Suppressor macrophage treated with lipopolysaccharide for 4 hours (primary cell): ENCODE data around the gene TMEM8B.

Source experiments
- DNase-seq: peaks from one replicate; pipeline ENCODE4 v3.0.0-alpha.2; 2020

The TMEM8B gene, protein sequence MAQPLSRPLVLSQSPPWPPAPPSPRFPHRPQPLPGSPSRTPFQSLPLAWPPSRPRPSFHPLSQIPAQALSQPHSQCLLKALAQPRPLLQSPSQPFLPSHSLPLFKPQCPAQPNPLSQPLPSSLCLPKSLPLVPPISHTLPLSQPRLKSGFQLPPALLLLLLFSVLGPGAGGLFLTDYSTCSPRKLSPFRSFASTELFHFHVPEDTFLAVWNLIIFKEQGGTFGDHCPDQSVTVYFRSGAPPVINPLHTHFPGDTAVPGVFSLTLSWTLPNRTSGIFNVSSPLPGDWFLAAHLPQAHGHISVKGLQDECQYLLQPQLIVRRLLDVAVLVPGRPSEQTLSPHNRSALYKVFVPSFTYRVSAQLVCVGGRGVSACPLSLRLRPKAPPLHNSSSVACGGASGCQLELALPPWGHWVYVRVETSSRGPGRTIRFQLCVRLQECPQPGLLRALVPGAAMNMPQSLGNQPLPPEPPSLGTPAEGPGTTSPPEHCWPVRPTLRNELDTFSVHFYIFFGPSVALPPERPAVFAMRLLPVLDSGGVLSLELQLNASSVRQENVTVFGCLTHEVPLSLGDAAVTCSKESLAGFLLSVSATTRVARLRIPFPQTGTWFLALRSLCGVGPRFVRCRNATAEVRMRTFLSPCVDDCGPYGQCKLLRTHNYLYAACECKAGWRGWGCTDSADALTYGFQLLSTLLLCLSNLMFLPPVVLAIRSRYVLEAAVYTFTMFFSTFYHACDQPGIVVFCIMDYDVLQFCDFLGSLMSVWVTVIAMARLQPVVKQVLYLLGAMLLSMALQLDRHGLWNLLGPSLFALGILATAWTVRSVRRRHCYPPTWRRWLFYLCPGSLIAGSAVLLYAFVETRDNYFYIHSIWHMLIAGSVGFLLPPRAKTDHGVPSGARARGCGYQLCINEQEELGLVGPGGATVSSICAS

GRCh38 chr9:35829084-35829763, at the start of gene TMEM8B:
Gene TMEM8B (plus strand): TSS chr9:35829228. CDS start chr9:35829448, 220 bp downstream.
- peak; percentile 94 for DNase-seq

- no peak for DNase-seq
These were observed 48.0 kb upstream of the TMEM8B start for GRCh38 chr9:35781066-35781465.

GRCh38 chr9:35783418-35783817, 45.6 kb upstream of the TMEM8B start:
- DNase-seq = no peak

DNA sequence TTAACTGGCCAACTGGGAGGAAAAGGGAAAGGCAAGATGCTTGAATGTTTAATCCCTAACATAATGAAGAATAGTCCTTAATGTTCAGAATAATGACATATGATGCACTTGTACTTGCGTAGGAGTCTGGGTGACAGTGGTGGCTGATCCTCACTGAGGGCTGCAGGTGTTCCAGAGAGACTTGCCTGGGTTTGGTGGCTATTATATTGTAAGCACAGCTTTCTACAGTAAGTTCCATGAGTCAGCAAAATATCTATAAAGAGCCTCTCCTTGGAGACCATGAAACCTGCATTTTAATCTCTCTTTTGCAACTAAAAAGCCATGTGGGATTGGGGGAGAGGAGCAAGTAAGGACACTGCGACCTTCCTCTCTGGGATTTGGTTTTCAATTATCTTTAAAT, 39.5 kb upstream of the TMEM8B start:
- DNase-seq = no peak

- no peak for DNase-seq
These were observed 39.0 kb upstream of the TMEM8B start for GRCh38 chr9:35790025-35790384.

GRCh38 chr9:35790385-35791296, 38.4 kb upstream of the TMEM8B start:
- peak; percentile 76 for DNase-seq

GRCh38 chr9:35791297-35791921, 37.6 kb upstream of the TMEM8B start, which contains the start of gene NPR2:
Gene NPR2 (plus strand): TSS chr9:35791591. CDS start chr9:35792409, 818 bp downstream.
- no peak for DNase-seq

DNA sequence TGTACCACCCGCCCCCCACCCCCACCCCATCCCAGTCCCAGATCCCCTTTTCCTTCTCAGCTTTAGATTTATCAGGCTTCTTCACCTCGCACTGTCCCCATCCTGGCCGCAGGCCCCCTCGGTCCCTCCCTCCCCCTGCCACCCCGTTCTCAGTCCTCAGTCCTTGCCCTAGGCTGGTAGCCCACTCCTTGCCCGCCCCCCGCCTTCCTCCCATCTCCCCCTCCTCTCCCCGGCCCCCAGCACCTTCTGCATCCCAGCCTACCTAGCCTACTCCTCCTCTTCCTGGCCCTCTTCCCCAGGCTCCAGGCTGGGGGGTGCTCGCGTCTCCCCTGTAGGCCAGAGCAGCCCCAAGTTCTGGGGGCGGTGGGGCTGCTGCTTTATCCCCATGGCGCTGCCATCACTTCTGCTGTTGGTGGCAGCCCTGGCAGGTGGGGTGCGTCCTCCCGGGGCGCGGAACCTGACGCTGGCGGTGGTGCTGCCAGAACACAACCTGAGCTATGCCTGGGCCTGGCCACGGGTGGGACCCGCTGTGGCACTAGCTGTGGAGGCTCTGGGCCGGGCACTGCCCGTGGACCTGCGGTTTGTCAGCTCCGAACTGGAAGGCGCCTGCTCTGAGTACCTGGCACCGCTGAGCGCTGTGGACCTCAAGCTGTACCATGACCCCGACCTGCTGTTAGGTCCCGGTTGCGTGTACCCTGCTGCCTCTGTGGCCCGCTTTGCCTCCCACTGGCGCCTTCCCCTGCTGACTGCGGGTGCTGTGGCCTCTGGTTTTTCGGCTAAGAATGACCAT, 36.8 kb upstream of the TMEM8B start:
- no peak for DNase-seq

GRCh38 chr9:35792826-35793225, 36.2 kb upstream of the TMEM8B start:
- no peak for DNase-seq

- no peak for DNase-seq
These were observed 35.6 kb upstream of the TMEM8B start for GRCh38 chr9:35793461-35793860.

DNA sequence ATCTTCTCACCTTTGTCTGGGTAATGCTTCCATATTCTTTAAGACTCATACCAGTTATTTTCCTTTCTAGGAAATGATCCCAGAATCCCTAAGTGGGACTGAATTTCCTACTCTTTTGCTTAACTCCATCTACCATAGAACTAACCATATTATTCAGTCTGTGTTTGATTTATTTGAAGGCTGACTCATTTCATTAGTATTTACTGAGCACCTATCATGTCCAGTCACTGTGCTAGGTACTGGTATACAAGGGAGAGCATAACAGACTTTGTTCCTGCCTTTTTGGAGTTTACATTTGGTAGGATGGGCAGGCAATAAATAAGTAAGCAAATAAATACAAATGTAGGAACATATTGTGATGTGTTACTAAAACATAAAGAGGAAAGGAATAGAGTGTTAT, 33.3 kb upstream of the TMEM8B start:
- DNase-seq = no peak

DNA sequence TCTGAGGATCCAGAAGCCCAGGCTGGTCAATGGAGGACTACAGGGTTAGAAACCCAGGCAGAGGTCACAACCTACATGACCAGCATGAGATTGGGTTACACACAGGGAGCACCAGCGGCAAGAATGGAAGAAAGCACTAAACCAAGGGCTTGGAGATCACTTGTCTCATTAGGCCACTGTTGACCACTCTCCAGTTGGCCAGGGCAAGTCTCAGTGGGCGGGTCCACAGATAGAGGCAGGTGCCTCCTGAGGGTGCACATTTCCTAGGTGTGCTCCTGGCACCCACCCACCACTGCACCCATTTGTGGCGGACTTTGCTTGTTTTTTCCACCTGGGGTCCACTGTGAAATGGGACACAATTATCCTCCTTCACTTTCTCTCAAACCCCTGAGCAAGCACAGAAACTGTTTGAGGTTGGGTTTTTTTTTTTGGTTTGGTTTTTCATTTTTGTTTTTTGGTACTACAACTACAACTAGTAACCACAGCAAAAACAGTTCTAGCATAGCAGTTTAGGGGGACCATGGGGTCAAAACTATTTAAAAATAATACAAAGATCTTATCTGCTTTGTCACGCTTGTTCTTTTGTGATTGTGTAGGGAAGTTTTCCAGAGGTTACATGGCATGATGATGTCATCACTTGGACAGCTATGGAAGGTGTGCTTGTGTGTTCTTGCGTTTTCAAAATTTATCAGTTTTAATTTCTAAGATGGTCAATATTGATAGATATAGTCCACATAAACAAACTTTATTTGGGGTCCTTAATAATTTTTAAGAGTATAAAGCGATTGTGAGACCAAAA, 31.5 kb upstream of the TMEM8B start:
- DNase-seq = no peak

DNA sequence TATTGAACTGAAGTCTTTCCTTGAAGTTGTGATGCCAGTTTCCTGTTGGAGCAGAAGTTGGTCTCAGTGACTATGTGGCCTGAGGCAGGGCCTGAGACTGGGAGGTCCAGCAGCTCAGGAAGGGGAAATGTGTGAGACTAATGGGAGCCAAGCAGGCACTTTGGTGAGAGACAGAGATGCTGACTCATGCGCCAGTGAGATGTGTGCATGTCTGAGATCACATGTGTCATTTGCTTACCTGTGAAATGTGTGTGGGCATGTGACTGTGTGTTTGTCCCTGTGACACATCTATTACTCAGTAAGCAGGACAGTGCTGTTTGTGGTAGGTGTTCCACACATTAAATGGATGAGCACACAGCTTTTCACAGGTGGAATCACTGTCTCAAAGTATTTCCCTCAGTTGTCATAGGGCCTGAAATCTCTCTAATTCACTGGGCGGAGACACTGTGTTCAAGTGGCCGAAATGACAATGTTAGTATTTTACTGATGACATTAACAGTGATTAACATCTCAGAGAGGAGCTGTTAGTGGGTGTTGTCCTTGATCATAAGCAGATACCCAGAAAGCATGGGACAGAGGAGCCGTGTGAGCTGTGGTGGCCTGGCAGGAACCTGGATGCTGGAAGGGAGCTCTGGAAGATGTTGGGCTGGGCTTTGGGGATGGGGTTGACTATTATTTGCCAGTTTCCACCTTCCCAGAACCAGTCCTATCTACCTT, 30.2 kb upstream of the TMEM8B start:
- DNase-seq = peak; percentile 14

DNA sequence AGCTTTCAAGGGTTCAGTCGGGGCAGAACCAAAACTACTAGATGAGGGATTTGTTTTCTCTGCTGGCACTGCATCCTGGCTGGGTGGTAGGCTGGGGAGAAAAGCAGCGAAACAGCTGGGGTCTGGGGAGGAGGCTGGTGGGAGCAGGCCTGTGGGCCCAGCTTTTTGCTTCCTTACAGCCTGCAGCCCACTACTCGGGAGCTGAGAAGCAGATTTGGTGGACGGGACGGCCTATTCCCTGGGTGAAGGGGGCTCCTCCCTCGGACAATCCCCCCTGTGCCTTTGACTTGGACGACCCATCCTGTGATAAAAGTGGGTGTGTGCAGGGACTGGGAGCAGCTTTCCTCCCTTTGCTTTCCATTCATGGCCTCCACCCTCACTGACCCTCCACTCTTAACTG, 28.5 kb upstream of the TMEM8B start:
- DNase-seq = no peak

DNA sequence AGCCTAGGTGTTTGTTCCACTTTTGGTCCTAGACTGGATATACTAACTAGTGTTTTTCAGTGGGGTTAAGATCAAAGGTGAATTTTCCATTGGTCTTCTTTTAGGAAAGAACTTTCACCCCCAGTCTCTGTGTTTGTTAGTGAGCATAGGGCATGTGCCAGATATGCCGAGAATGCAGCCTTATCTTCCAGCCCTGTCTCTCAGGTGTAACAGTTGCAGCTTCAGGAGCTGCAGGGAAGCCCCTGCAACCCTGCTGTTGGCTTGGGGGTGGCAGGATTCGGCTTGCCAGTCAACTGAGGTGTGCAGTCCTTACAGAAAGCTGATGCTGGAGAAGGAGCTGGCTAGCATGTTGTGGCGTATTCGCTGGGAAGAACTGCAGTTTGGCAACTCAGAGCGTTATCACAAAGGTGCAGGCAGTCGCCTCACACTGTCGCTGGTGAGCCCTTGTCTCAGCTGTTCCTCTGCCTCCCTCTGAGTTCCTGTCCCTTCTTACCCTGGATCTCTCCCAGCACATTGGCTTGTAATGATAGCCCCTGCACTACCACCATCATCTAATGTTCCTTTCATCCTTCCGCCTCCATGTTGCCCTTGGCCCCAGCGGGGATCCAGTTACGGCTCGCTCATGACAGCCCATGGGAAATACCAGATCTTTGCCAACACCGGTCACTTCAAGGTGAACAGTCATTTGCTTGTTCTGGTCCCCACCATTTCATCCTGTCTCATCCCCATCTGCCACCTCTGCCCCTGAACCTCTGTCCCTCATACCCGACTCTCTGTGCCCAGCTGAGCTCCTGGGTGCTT, 27.5 kb upstream of the TMEM8B start:
- DNase-seq = no peak

- no peak for DNase-seq
These were observed 22.9 kb upstream of the TMEM8B start for GRCh38 chr9:35806101-35806500.

GRCh38 chr9:35808433-35808832, 20.6 kb upstream of the TMEM8B start:
- no peak for DNase-seq

- no peak for DNase-seq
These were observed 18.9 kb upstream of the TMEM8B start for GRCh38 chr9:35810122-35810521.
